ENCODE measurements around the gene PBX3. TPM values are rescaled to one million over a fixed set of nuclear protein-coding genes. Genes with fewer than 3 reads are reported as not detected.

The PBX3 gene
- total RNA-seq, 2 experiments from 2014 or later, result 40.8 to 54.6 TPM

GRCh38 chr9:125914411-125914810, 167.2 kb downstream of the PBX3 start:
- H3K9me2 ChIP-seq (ENCODE audit: insufficient read depth, low read length), result no peaks in the 10 kb centered on the region

GRCh38 chr9:125915606-125916005, 168.4 kb downstream of the PBX3 start:
- no TSS peak for BruUV-seq (replicated peaks)
- POLR2A ChIA-PET, result no interaction called here
- CTCF ChIA-PET (ENCODE audit: unreplicated experiment), result no interaction called here

More at GRCh38 chr9:125914411-125914810, 167.2 kb downstream of the PBX3 start:
- H3K79me2 ChIP-seq (ENCODE audit: insufficient read depth, low read depth, low read length), result no peaks in the 10 kb centered on the region
- no peak overlapping the region for H3K4me3 ChIP-seq (ENCODE audit: low read depth, low read length, poor library complexity, severe bottlenecking)
- no peaks in the 10 kb centered on the region for H3K36me3 ChIP-seq (ENCODE audit: insufficient read depth, low read length)
- no peak overlapping the region for H3K4me2 ChIP-seq (ENCODE audit: low read length)
- no peak overlapping the region for H3K27ac ChIP-seq (ENCODE audit: low read depth, low read length, poor library complexity, severe bottlenecking)
- POLR2A ChIA-PET, result interaction anchor here (0.9 to 1.0 kb wide), 2 partner anchors 10 to 16 kb away, joined by 3 read pairs; no protein-coding TSS in a partner anchor
- no peak for TF ChIP-seq EZH2phosphoT487 (IDR thresholded peaks at IDR 0.05; ENCODE audit: borderline replicate concordance, low read depth, low read length)
- TF ChIP-seq CTCF (conservative IDR thresholded peaks at IDR 0.05; ENCODE audit: low read length), result no peak
- no peak overlapping the region for H2AFZ ChIP-seq (ENCODE audit: low read length)
- DNase-seq (ENCODE audit: low spot score), result no peak
- H4K20me1 ChIP-seq (ENCODE audit: insufficient read depth, low read length), result no peaks in the 10 kb centered on the region; the same call in 1 of the 2 replicates
- no TSS peak for BruUV-seq (replicated peaks)
- no peaks in the 10 kb centered on the region for H3K9me3 ChIP-seq (ENCODE audit: low read length)
- intact Hi-C loops (cut with micrococcal nuclease; ENCODE audit: unreplicated experiment), result no loop called here
- CTCF ChIA-PET (ENCODE audit: unreplicated experiment), result no interaction called here
- no peaks in the 10 kb centered on the region for H3K4me1 ChIP-seq (ENCODE audit: insufficient read depth, low read length, poor library complexity, severe bottlenecking)

More at GRCh38 chr9:125915606-125916005, 168.4 kb downstream of the PBX3 start:
- H3K79me2 ChIP-seq (ENCODE audit: insufficient read depth, low read depth, low read length), result no peaks in the 10 kb centered on the region
- no peak overlapping the region for H2AFZ ChIP-seq (ENCODE audit: low read length)
- H3K27ac ChIP-seq (ENCODE audit: low read depth, low read length, poor library complexity, severe bottlenecking), result no peak overlapping the region
- no peak overlapping the region for H3K4me3 ChIP-seq (ENCODE audit: low read depth, low read length, poor library complexity, severe bottlenecking)
- no peak for TF ChIP-seq CTCF (conservative IDR thresholded peaks at IDR 0.05; ENCODE audit: low read length)
- TF ChIP-seq EZH2phosphoT487 (IDR thresholded peaks at IDR 0.05; ENCODE audit: borderline replicate concordance, low read depth, low read length), result no peak
- no peaks in the 10 kb centered on the region for H3K36me3 ChIP-seq (ENCODE audit: insufficient read depth, low read length)
- intact Hi-C loops (cut with micrococcal nuclease; ENCODE audit: unreplicated experiment), result no loop called here
- no peaks in the 10 kb centered on the region; the same call in 1 of the 2 replicates for H4K20me1 ChIP-seq (ENCODE audit: insufficient read depth, low read length)
- H3K4me1 ChIP-seq (ENCODE audit: insufficient read depth, low read length, poor library complexity, severe bottlenecking), result no peaks in the 10 kb centered on the region
- no peaks in the 10 kb centered on the region for H3K9me3 ChIP-seq (ENCODE audit: low read length)
- H3K4me2 ChIP-seq (ENCODE audit: low read length), result no peak overlapping the region
- H3K9me2 ChIP-seq (ENCODE audit: insufficient read depth, low read length), result no peaks in the 10 kb centered on the region
- no peak for DNase-seq (ENCODE audit: low spot score)

All from OCI-LY7 (cell line).